ENCODE measurements around the gene ITPKB. TPM values are rescaled to one million over a fixed set of nuclear protein-coding genes. Genes with fewer than 3 reads are reported as not detected.
A peak's percentile ranks its signal among the peaks of the same experiment; 100 is the strongest.

The ITPKB gene
- total and polyA plus RNA-seq, 2 experiments from 2014 or later: 0.31 to 5.2 TPM

DNA sequence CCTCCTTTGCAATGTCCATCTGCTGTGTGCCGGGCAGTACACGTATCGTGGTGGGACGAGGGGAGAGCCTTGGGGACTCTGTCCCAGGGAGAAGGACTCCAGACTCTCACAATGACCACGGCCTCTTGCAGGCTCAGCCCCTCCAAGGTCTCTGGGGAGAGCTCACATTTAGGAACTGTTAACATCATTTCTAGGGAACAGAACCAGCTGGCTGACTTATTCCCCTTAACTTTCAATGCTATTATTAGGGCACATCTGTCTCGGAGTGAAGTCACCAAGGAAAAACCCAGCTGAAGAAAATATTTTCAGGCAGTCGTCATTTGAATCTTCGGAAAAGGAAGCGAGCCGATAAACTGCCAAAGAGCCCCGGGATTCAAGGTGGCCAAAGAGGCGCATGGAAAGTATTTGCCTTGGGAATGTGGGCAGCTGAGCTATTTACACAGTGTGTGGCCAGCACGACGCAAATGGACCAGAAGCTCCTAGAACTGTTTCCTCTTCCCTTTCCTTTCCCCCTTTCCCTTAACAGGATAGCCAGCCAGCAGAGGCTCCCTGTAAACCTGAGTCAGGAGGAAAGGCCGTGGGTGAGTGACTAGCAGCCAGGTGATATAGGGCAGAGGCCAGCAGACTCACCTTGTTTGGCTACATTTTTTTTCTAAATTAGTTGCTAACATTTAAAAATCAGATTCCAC is 74.5 kb downstream of the ITPKB start:
- H3K36me3 ChIP-seq (ENCODE audit: insufficient read depth): no peaks in the 10 kb centered on the region
- Mint-ChIP-seq H3K9me3 (no peaks in the 10 kb centered on the region), H3K27ac (no peak overlapping the region; the same call in 1 of the 2 replicates), H3K4me3 (no peak overlapping the region), H3K4me1 (peaks cover 72% of the 10 kb centered on the region), H3K27me3 (ENCODE audit: insufficient read depth, low read depth, poor library complexity) (peaks cover 12% of the 10 kb centered on the region), H3K36me3 (ENCODE audit: low read depth) (no peaks in the 10 kb centered on the region)
- H3F3A ChIP-seq (replicated peaks; ENCODE audit: low read depth): no peaks in the 10 kb centered on the region; the same call in 1 of the 2 replicates
- H3K4me3 ChIP-seq: no peak overlapping the region
- H3K9me2 ChIP-seq (ENCODE audit: insufficient read depth): no peaks in the 10 kb centered on the region
- ATAC-seq (no peak), DNase-seq (ENCODE audit: low spot score) (no peak)
- peaks cover 26% of the 10 kb centered on the region for H3K4me1 ChIP-seq (ENCODE audit: insufficient read depth)
- TF ChIP-seq, protein P1, sequence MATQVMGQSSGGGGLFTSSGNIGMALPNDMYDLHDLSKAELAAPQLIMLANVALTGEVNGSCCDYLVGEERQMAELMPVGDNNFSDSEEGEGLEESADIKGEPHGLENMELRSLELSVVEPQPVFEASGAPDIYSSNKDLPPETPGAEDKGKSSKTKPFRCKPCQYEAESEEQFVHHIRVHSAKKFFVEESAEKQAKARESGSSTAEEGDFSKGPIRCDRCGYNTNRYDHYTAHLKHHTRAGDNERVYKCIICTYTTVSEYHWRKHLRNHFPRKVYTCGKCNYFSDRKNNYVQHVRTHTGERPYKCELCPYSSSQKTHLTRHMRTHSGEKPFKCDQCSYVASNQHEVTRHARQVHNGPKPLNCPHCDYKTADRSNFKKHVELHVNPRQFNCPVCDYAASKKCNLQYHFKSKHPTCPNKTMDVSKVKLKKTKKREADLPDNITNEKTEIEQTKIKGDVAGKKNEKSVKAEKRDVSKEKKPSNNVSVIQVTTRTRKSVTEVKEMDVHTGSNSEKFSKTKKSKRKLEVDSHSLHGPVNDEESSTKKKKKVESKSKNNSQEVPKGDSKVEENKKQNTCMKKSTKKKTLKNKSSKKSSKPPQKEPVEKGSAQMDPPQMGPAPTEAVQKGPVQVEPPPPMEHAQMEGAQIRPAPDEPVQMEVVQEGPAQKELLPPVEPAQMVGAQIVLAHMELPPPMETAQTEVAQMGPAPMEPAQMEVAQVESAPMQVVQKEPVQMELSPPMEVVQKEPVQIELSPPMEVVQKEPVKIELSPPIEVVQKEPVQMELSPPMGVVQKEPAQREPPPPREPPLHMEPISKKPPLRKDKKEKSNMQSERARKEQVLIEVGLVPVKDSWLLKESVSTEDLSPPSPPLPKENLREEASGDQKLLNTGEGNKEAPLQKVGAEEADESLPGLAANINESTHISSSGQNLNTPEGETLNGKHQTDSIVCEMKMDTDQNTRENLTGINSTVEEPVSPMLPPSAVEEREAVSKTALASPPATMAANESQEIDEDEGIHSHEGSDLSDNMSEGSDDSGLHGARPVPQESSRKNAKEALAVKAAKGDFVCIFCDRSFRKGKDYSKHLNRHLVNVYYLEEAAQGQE (IDR thresholded peaks at IDR 0.05; ENCODE audit: unreplicated experiment): no peak
- TF ChIP-seq JUNB (IDR thresholded peaks at IDR 0.05; ENCODE audit: unreplicated experiment) (no peak), POLR2AphosphoS5 (IDR thresholded peaks at IDR 0.05; ENCODE audit: low read depth) (no peak), ZNF114 (CRISPR knock-in tag; IDR thresholded peaks at IDR 0.05) (no peak), ZNF331 (CRISPR knock-in tag; IDR thresholded peaks at IDR 0.05; ENCODE audit: low read depth) (no peak)
- H3K27ac ChIP-seq (ENCODE audit: low read depth): no peak overlapping the region
- H2AFZ ChIP-seq: 0 out of 2 replicates have a peak overlapping the region, but pooled peaks have one; percentile 4
- H4K20me1 ChIP-seq (replicated peaks; ENCODE audit: insufficient read depth): no peaks in the 10 kb centered on the region
- H3K27me3 ChIP-seq (ENCODE audit: insufficient read depth): no peaks in the 10 kb centered on the region
- no peak overlapping the region for H3K4me2 ChIP-seq
- no peaks in the 10 kb centered on the region for H3K79me2 ChIP-seq (replicated peaks; ENCODE audit: insufficient read depth)

DNA sequence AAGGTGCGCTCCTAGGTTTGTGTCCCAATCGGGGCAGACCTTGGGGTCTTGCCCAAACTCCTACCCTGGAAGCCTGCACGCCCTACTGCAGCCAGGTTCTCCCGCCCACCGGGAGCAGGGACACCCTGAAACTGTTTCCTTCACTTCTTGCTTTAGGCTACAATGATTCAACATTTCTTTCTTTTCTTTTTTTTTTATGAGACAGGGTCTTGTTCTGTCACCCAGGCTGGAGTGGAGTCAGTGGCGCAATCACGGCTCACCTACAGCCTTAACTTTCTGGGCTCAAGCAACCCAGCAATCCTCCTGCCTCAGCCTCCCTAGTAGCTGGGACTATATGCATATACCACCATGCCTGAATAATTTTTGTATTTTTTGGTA is 75.8 kb downstream of the ITPKB start:
- H3K36me3 Mint-ChIP-seq (ENCODE audit: low read depth): no peaks in the 10 kb centered on the region
- DNase-seq (ENCODE audit: low spot score) (no peak), ATAC-seq (no peak)
- Histone ChIP-seq H3K4me3 (no peak overlapping the region), H3K27me3 (ENCODE audit: insufficient read depth) (no peaks in the 10 kb centered on the region), H2AFZ (no peak overlapping the region), H4K20me1 (replicated peaks; ENCODE audit: insufficient read depth) (no peaks in the 10 kb centered on the region), H3K4me1 (ENCODE audit: insufficient read depth) (peaks cover 22% of the 10 kb centered on the region), H3K36me3 (ENCODE audit: insufficient read depth) (no peaks in the 10 kb centered on the region), H3F3A (replicated peaks; ENCODE audit: low read depth) (no peaks in the 10 kb centered on the region; the same call in 1 of the 2 replicates), H3K27ac (ENCODE audit: low read depth) (no peak overlapping the region), H3K9me2 (ENCODE audit: insufficient read depth) (no peaks in the 10 kb centered on the region), H3K79me2 (replicated peaks; ENCODE audit: insufficient read depth) (no peaks in the 10 kb centered on the region), H3K4me2 (no peak overlapping the region)
- H3K4me3 Mint-ChIP-seq: no peak overlapping the region
- peaks cover 14% of the 10 kb centered on the region for H3K27me3 Mint-ChIP-seq (ENCODE audit: insufficient read depth, low read depth, poor library complexity)
- H3K4me1 Mint-ChIP-seq: peaks cover 67% of the 10 kb centered on the region
- no peak overlapping the region for H3K27ac Mint-ChIP-seq
- no peaks in the 10 kb centered on the region for H3K9me3 Mint-ChIP-seq
- TF ChIP-seq STAT1 (IDR thresholded peaks at IDR 0.05; ENCODE audit: unreplicated experiment) (no peak), EZH2phosphoT487 (IDR thresholded peaks at IDR 0.05; ENCODE audit: unreplicated experiment) (no peak), ZNF331 (CRISPR knock-in tag; IDR thresholded peaks at IDR 0.05; ENCODE audit: low read depth) (no peak), POLR2AphosphoS5 (IDR thresholded peaks at IDR 0.05; ENCODE audit: low read depth) (no peak)
- TF ChIP-seq, protein P2, sequence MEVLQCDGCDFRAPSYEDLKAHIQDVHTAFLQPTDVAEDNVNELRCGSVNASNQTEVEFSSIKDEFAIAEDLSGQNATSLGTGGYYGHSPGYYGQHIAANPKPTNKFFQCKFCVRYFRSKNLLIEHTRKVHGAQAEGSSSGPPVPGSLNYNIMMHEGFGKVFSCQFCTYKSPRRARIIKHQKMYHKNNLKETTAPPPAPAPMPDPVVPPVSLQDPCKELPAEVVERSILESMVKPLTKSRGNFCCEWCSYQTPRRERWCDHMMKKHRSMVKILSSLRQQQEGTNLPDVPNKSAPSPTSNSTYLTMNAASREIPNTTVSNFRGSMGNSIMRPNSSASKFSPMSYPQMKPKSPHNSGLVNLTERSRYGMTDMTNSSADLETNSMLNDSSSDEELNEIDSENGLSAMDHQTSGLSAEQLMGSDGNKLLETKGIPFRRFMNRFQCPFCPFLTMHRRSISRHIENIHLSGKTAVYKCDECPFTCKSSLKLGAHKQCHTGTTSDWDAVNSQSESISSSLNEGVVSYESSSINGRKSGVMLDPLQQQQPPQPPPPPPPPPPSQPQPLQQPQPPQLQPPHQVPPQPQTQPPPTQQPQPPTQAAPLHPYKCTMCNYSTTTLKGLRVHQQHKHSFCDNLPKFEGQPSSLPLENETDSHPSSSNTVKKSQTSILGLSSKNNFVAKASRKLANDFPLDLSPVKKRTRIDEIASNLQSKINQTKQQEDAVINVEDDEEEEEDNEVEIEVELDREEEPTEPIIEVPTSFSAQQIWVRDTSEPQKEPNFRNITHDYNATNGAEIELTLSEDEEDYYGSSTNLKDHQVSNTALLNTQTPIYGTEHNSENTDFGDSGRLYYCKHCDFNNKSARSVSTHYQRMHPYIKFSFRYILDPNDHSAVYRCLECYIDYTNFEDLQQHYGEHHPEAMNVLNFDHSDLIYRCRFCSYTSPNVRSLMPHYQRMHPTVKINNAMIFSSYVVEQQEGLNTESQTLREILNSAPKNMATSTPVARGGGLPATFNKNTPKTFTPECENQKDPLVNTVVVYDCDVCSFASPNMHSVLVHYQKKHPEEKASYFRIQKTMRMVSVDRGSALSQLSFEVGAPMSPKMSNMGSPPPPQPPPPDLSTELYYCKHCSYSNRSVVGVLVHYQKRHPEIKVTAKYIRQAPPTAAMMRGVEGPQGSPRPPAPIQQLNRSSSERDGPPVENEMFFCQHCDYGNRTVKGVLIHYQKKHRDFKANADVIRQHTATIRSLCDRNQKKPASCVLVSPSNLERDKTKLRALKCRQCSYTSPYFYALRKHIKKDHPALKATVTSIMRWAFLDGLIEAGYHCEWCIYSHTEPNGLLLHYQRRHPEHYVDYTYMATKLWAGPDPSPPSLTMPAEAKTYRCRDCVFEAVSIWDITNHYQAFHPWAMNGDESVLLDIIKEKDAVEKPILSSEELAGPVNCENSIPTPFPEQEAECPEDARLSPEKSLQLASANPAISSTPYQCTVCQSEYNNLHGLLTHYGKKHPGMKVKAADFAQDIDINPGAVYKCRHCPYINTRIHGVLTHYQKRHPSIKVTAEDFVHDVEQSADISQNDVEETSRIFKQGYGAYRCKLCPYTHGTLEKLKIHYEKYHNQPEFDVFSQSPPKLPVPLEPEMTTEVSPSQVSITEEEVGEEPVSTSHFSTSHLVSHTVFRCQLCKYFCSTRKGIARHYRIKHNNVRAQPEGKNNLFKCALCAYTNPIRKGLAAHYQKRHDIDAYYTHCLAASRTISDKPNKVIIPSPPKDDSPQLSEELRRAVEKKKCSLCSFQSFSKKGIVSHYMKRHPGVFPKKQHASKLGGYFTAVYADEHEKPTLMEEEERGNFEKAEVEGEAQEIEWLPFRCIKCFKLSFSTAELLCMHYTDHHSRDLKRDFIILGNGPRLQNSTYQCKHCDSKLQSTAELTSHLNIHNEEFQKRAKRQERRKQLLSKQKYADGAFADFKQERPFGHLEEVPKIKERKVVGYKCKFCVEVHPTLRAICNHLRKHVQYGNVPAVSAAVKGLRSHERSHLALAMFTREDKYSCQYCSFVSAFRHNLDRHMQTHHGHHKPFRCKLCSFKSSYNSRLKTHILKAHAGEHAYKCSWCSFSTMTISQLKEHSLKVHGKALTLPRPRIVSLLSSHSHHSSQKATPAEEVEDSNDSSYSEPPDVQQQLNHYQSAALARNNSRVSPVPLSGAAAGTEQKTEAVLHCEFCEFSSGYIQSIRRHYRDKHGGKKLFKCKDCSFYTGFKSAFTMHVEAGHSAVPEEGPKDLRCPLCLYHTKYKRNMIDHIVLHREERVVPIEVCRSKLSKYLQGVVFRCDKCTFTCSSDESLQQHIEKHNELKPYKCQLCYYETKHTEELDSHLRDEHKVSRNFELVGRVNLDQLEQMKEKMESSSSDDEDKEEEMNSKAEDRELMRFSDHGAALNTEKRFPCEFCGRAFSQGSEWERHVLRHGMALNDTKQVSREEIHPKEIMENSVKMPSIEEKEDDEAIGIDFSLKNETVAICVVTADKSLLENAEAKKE (CRISPR knock-in tag; IDR thresholded peaks at IDR 0.05): no peak
- TF ChIP-seq, protein P3, sequence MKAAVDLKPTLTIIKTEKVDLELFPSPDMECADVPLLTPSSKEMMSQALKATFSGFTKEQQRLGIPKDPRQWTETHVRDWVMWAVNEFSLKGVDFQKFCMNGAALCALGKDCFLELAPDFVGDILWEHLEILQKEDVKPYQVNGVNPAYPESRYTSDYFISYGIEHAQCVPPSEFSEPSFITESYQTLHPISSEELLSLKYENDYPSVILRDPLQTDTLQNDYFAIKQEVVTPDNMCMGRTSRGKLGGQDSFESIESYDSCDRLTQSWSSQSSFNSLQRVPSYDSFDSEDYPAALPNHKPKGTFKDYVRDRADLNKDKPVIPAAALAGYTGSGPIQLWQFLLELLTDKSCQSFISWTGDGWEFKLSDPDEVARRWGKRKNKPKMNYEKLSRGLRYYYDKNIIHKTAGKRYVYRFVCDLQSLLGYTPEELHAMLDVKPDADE (IDR thresholded peaks at IDR 0.05): no peak

Data from GM23338 (cell line).